A549 (cell line): ENCODE data around the gene PRMT3.

ENCODE experiments used
- CEBPB ChIP-seq, 2 experiments: fragments of >200 bp in 1 of 2; sonication (Bioruptor Twin) in 1 of 2; formaldehyde crosslinking in 1 of 2; IDR thresholded peaks; 2 replicates each; pipeline ENCODE4 v1.6.1; 2012 to 2016
- EP300 ChIP-seq, 2 experiments: fragments of >200 bp; sonication (Bioruptor Twin); formaldehyde crosslinking; IDR thresholded peaks; 2 replicates in 1 of 2; 3 replicates in 1 of 2; pipeline ENCODE4 v1.6.1; 2016 to 2017
- RAD21 ChIP-seq, 2 experiments: fragments of >200 bp in 1 of 2; sonication (Bioruptor Twin) in 1 of 2; formaldehyde crosslinking in 1 of 2; IDR thresholded peaks in 1 of 2; conservative IDR thresholded peaks in 1 of 2; 2 replicates in 1 of 2; 3 replicates in 1 of 2; pipeline ENCODE4 v1.6.1; 2012 to 2018; ENCODE audit warnings: inconsistent platforms in 1 of 2
- REST ChIP-seq: fragments of 200-600 bp; sonication (generic); IDR thresholded peaks from 2 replicates; pipeline ENCODE4 v1.6.1; 2016; ENCODE audit warnings: antibody characterized with exemption, mild to moderate bottlenecking, moderate library complexity
- RFX5 ChIP-seq: fragments of 450-650 bp; IDR thresholded peaks from 2 replicates; pipeline ENCODE4 v1.7.1; 2014; ENCODE audit warnings: antibody characterized with exemption, mild to moderate bottlenecking, moderate library complexity
- TFCP2L1 ChIP-seq: fragments of 250-450 bp; sonication (Bioruptor Pico); IDR thresholded peaks from 2 replicates; pipeline ENCODE4 v1.5.0; 2021; ENCODE audit warnings: mild to moderate bottlenecking
- USF2 ChIP-seq: fragments of 450-650 bp; IDR thresholded peaks from 2 replicates; pipeline ENCODE4 v1.6.1; 2014; ENCODE audit warnings: antibody characterized with exemption
- TF ChIP-seq, protein P1 (sequence below): fragments of >200 bp; sonication (Bioruptor Twin); formaldehyde crosslinking; IDR thresholded peaks from 3 replicates; pipeline ENCODE4 v1.5.1; 2016

DNA sequence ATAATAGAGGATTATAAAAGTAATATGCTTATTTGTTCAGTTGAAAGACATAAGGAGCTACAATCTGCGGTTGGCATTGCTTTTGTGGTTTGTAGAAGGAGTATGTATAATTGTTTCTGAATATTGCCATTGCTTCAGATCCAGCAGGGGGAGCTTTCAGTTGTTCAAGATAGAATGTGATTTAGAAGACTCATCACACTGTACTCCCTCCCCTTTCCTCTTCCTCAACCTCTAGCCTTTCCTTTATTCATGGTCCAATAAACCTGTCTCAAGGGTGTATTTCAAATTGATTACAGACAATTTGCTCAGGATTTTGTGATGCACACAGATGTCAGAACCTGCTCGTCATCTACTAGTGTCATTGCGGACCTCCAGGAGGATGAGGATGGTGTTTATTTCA lies 9.8 kb downstream of the PRMT3 start:
- TF ChIP-seq EP300 (IDR thresholded peaks at IDR 0.05) (no peak), REST (no peak), RAD21 (conservative IDR thresholded peaks at IDR 0.05 in 1 of 2, IDR thresholded peaks at IDR 0.05 in 1 of 2) (peak; percentile 41 to 51; a peak in 4 of 5 replicates), TFCP2L1 (CRISPR knock-in tag) (no peak), CEBPB (IDR thresholded peaks at IDR 0.05) (no peak), USF2 (no peak), RFX5 (no peak)
- TF ChIP-seq, protein P1, sequence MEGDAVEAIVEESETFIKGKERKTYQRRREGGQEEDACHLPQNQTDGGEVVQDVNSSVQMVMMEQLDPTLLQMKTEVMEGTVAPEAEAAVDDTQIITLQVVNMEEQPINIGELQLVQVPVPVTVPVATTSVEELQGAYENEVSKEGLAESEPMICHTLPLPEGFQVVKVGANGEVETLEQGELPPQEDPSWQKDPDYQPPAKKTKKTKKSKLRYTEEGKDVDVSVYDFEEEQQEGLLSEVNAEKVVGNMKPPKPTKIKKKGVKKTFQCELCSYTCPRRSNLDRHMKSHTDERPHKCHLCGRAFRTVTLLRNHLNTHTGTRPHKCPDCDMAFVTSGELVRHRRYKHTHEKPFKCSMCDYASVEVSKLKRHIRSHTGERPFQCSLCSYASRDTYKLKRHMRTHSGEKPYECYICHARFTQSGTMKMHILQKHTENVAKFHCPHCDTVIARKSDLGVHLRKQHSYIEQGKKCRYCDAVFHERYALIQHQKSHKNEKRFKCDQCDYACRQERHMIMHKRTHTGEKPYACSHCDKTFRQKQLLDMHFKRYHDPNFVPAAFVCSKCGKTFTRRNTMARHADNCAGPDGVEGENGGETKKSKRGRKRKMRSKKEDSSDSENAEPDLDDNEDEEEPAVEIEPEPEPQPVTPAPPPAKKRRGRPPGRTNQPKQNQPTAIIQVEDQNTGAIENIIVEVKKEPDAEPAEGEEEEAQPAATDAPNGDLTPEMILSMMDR, result peak; percentile 67
